GM19043 (cell line): ENCODE results near the gene MYOCD.
"Not testable (repeated sequence)": the region's sequence is repeated elsewhere in the genome, so short reads cannot be mapped to it uniquely, and the experiment has no call there.

ENCODE experiments used
- ATAC-seq: cut with Tn5 transposase; IDR thresholded peaks from one replicate; pipeline ENCODE4 v1.9.1; 2021; ENCODE audit warnings: low read depth; ENCODE audit not compliant: unreplicated experiment

MYOCD gene, protein sequence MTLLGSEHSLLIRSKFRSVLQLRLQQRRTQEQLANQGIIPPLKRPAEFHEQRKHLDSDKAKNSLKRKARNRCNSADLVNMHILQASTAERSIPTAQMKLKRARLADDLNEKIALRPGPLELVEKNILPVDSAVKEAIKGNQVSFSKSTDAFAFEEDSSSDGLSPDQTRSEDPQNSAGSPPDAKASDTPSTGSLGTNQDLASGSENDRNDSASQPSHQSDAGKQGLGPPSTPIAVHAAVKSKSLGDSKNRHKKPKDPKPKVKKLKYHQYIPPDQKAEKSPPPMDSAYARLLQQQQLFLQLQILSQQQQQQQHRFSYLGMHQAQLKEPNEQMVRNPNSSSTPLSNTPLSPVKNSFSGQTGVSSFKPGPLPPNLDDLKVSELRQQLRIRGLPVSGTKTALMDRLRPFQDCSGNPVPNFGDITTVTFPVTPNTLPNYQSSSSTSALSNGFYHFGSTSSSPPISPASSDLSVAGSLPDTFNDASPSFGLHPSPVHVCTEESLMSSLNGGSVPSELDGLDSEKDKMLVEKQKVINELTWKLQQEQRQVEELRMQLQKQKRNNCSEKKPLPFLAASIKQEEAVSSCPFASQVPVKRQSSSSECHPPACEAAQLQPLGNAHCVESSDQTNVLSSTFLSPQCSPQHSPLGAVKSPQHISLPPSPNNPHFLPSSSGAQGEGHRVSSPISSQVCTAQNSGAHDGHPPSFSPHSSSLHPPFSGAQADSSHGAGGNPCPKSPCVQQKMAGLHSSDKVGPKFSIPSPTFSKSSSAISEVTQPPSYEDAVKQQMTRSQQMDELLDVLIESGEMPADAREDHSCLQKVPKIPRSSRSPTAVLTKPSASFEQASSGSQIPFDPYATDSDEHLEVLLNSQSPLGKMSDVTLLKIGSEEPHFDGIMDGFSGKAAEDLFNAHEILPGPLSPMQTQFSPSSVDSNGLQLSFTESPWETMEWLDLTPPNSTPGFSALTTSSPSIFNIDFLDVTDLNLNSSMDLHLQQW

DNA sequence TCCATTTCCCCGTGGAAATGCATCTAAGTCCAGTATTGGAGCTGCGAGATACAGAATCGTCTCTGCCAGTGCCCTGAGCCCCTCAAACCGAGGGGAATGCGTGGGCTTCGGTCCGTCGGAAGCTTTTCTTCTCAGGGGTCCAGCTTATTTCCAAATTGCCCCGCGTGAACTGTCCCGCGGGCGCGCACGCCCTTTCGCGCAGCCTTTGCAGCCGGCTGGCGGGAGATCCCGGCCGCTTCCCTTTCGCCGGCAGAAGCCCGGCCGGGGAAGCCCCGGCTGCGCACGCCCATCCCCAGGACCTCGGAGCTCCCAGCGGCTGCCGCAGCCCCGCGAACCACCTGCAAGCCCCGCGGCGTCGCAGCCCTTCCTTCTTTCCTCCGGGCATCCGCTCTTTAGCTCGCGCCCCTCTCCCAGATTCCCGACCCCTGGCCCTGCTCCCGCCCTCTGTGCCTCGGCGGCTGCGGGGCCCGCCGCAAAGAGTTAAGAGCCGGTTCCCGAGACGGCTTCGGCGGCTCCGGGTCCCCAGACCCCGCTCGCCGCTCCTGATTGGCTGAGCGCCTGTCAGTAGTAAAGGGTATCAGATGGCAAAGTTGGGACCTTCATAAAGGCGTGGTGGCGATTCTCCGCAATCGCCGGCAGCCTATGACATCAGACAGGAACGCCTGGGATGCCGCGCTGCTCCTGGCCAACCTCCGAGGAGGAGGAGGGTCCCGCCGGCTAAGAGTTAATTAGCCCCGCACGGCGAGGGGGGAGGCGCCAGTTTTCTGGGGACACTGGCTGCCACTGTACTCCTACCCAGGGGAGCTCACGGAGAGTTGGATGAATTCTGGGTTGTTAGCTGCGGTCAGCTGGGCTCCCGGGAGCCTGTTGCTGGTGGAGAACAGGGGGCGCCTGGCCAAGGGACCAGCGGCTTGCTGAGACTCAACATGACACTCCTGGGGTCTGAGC lies at the start of gene MYOCD:
TSS of gene MYOCD (plus strand) at position 628 of the 948 bp plus-strand sequence. CDS start at position 927, 299 bp downstream.
- ATAC-seq: no peak

DNA sequence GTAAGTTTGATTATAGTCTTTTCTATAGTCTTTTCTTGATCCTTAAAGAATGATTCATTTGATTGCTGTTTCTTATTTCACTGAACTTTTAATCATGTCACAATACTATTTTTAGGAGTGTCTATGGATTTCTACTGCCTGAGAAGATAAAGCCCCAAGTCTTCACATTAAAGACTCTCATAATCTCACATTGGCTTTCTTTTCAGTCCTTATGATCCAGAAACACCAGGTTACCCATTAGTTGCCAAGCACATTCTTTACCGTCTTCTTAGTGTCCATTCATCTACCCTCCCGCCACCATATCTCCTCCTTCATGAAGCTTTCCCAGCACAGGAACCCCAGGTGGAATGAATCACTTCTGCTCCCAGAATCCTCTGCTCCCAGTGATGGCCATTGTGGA lies 49.5 kb upstream of the MYOCD start:
- ATAC-seq: no peak

DNA sequence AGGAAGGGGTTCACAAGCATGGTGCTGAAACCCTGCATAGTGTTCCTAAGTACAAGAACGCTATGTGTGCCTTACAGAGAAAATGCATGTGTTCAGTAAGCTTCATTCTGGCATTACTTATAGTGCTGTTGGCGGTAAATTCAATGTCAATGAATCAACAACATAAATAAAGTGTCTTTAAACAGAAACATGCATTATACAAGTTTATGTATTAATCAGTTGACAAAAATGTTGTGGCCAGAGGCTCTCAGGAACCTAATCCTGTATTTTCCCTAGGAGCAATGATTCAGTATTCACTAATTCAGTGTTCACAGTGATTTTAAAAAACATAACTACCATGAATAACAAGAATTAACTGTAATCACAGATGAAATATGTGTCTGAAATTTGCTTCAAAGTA lies 47.1 kb upstream of the MYOCD start:
- no peak for ATAC-seq

DNA sequence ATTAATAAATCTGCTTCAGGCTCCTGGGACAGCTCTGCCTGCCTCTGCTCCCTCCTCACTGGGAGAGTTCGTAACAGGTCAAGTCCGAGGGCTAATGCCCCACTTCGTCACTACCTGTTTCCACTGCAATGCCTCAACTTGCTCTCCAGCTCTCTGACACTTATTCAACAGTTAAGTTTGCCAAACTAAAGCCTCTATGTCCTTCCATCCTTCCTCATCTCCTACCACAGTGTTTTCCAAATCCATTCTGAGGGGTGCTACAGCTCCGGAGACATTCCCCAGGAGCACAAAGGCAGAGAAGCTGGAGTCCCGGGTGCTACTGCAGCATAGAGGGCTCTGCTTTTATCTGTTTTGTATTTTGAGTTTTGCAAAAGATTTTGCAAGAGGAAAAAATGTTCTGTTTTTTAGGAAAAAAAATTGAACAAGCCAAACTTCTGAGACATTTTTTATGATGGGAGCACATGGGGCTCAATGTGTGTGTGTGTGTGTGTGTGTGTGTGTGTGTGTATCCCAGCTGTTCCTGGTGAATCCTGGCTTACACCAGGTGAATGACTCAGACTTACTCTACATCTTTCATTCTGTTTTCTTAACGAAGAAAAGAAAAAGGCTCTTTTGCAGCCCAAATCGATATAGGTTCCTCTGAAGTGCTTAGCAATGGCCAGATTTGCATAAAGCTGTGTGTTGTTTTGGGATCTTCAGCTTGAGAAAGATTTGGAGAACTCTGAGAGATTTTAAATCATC lies 46.1 kb upstream of the MYOCD start:
- ATAC-seq: no peak

DNA sequence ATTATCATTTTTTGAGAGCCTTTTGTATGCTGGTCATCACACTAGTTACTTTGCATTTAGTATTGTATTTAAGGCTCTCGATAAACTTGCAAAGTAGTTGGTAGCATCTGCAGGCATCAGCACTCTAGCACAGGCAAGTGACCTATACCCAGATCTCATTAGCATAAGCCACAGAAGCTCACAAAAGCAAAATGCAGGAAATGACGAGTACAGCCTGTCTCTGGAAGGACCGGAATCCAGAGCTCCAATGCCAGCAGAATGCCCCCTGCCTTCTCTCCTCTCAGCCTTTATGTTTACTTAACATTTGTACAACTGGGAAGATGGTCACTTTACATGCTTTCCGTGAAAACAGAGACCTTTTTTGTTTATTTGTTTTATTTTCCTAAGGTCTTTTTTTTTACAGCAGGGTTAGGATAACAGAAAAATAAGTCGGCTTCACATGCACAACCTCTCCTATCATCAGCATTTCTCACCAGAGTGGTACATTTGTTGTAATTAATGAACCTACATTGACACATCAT lies 45.4 kb upstream of the MYOCD start:
- no peak for ATAC-seq

DNA sequence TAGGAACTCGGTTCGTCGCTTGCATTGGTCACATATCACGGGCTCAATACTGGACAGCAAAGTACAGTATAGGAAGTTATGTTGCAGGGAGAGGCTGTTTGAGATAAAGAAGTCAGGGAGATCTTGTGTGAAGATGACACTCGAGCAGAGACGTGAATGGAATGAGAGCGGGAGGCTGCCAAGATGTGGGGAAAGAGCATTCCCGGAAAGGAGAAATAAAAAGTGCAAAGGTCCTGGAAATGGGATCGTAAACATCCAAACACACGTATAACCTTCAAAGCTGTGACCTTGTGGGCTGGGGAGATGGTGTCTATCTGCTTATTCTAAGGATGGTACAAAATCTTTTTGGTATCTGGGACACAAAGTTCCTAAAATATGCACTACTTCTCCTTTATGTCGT lies 43.0 kb upstream of the MYOCD start:
- ATAC-seq: no peak

DNA sequence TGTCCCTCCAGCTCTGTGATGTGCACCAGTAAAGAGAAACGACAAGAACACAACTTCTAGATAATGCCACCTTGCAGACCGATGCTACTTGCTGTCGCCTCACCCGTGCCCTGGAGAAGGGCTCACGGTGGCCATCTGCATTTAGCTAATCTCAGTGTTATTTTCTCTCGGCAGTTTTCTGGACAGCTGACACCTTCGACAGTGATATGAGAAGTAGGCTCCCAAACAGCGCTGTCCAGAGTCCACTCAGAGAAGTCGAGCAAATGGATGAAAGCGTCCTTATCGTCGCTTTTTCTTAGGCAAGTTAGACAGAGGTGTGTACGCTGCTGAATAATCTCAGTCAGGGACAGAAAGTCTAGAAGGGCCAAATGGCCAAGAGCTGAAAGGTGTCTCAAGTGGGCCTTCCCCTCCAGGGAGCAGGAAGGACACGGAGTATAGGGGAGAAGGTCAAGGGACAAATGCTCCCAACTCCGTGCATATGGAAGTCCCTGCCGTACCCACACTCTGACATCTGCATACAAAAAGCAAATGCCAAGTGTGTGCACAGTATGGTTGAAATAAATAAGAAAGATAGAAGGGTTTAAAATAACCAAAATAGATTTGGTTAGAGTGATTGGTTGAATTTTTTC lies 42.4 kb upstream of the MYOCD start:
- ATAC-seq: no peak

DNA sequence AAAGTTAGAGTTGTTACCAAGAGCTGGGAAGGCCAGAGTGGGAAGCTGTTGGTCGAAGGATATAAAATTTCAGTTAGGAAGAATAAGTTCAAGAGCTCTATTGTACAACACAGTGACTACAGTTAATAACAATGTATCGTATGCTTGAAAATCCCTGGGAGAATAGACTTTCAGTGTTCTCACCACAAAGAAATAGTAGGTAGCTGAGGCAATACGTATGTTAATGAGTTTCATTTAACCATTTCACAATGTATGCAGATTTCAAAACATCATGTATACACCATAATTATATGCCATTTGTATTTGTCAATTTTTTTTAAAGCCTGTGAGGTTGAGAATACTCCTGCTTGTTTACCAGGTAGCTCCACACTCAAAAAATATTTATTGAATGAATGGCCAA lies 41.5 kb upstream of the MYOCD start:
- ATAC-seq: no peak

DNA sequence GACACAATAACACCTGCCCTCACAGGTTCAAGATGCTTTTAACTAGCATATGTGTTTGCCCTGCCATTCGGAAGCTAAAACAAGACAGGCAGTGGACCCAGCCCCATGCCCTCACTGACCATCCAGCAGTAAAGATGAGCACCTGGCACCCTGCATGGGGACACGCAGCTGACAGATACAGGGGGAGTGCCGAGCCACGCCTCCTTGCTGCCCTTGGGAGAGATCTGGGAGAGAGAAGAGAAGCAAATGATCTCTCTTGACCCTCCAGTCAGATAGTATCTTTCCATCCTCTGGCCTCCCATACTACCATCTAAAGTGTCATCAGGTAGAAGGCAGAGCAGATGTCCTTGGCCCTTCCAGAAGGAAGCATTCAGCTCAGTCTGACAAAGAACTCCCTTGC lies 40.6 kb upstream of the MYOCD start:
- no peak for ATAC-seq

DNA sequence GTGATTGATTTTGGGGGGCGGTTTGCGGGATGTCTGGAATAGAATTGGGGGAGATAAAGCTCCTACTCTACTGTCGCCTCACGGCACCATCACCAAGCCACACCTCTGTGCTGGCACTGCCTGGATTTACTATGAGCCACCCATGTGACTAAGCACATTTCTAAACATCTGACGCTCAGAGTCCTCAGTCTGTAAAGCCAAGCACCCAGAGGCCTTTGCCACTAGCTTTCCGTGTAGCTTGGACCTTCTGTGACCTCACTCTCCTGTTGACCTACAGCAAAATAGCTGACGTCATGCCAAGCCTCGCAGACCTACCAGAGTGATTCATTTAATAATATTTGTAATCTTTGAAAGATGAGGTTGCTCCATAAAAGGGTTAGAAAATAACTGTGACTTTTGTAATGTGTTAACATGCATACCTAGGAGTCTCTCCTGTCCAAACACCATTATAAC lies 38.5 kb upstream of the MYOCD start:
- no peak for ATAC-seq

DNA sequence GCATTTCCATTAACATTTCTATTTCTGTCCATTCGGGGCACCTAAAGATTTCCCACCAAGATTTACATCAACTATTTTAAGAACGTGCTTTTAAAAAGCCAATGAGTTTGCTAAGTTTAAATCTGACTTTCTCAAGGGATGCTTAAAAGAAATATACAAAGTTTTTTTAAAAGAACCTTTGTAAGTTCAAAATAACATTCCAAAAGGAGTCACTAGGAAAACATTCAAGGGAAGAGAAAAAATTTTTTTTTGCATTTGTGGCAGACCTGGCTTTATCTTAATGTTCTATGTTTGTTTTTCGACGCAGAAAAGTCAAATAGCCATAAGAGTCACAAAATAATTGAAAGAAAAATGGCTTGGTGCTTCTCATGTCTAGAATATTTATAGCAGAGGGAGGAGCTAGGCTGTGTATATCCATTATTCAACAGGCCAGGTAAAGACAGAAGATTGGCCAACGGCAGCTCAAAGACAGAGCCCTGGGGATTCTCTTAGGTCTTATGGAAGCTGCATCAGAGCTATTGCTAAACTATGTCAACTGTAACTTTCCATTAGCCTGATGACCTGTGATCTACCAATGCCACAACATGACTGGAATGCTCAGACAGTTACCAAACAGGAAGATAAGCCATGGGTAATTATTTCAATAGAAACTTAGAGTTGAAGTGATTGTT lies 37.8 kb upstream of the MYOCD start:
- ATAC-seq: no peak

DNA sequence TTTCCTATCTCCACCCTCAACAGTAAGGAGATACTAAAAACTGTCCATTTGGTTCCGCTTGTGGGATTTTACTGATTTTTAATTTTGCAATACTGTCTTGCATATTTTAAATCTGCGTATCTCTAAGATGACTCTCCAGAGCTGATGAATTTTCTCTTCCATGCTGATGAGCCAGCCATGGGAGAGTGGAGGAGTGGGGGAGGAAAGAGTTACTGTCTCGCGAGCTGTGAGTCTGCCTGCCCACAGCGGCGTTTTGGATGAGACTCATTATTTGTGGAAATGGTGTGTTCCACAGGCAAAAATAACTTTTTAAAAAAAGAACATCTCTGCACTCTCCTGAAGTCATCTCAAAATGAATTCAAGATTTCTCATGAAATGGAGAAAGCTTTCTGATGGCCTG lies 34.6 kb upstream of the MYOCD start:
- no peak for ATAC-seq

DNA sequence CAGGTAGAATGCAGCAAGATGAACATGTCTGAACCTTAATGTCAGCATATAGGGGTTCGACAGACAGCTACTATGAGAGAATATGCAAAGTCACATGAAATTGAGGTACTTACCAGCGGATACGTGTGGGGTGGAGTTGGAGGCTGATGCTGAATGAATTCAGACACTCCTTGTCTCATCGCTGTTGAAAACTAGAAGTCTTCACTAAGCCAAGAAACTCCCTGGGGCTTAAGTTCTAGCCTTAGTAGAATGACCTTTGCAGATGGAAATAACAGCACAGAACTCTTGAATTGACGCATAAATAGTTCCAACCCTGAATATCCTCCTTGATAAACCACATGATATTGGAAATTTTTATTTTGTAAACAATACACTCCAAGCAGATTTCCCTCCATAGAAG lies 32.9 kb upstream of the MYOCD start:
- ATAC-seq: no peak

DNA sequence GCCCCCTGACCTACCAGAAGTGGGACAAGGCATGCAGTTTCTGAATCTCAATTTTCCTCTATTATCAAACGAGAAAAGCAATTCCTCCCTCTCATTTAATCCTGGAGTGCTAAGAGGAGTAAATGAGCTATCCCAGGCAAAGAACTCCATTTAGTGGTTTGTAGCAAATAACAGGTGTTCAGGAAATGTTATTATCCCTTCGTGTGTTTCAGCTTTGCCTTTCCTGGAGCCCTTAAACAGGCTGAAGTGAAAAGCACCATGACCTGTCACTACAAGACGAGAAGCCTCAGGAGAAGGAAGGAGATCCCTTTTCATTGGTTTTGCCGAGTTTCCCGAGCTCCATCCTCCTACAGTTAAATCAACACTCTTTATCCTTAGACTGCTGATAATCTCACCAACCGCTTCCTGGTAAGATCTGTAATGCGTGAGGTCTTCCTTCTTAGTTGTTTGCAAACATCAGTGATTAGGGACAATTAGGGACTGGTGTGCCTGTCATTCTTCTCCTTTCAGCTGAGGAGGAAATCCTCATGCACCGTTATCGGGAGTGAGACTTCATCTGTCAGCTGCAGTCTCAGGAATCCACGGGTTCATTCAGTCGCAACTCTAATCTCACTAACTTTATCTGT lies 30.8 kb upstream of the MYOCD start:
- ATAC-seq: no peak

DNA sequence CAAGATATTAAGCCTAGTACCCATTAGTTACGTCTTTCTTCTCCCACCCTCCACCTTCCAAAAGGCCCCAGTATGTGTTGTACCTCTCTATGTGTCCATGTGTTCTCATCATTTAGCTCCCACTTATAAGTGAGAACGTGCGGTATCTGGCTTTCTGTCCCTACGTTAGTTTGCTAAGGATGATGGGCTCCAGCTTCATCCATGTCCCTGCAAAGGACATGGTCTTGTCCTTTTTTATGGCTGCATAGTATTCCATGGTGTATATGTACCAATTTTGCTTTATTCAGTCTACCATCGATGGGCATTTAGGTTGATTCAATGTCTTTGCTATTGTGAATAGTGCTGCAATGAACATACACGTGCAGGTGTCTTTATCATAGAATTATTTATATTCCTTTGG lies 29.7 kb upstream of the MYOCD start:
- not testable (repeated sequence) for ATAC-seq

DNA sequence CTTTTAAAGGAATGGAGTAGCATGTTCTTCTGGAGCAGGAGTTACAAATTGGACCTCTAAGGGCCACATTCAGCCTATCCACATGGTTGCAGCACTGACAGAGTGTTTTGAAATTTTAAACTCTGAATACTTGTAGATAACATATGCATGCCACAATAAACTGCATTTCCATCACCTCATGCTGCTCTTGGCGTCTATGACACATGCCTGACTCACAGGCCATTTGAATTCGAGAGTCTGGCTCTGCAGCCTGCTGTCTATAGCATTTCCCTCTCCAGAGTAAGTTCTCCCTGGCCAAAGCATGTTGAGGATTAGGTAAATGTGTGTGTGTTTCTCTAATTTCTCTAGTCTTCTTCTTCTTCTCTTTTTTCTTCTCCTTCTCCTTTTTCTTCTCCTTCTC lies 28.7 kb upstream of the MYOCD start:
- ATAC-seq: no peak

DNA sequence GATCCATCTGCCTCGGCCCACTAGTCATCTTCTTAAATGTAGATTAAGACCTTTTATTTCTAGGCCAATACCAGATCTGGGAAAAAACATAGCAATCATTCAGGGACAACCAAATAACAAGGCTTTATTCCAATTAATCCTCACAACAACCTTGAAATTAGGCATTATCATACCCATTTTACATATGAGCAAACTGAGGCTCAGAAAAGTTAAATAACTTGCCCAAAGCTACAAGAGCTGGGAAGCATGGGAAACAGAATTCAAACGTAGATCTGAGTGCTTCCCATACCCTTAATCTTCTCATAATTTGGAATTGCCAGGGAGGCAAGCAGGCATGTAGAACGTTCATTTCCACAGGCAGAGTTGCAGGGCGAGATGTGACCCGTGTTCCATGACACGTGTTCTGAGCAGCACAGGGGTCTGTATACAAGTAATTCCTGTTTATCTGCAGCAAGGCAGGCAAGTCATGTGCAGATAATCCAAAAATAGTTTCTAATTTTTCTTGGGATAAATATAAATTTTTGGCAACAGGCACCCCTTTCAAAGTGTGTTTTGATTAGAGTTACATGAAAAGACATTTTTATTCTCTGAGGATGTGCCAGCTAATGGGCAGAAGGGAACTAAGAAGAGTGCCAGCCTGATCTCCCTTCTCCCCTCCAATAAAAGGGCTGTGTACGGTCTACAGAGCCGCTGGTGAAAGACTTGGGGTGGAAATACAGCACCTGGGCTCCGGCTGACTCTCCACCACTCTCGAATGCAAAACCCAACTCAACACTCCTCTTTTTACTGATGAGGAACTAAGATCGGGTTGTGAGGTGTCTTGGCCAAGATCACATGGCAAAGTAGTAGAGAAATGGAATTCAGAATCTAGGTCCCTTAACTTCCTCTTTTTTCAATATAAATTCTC lies 27.7 kb upstream of the MYOCD start:
- ATAC-seq: no peak
